Uterine smooth muscle cell (primary cell): ENCODE results near the gene ETDB. TPM values are rescaled to one million over a fixed set of nuclear protein-coding genes. Genes with fewer than 3 reads are reported as not detected.

Experiments used
- total RNA-seq: library from RNA; depleted of rRNA; stranded (reverse); fragments of >200 nt; gene quantifications from 2 replicates; pipeline ENCODE4 v1.2.3, GENCODE V29; 2014

ETDB gene
- not detected in 2 replicates for total RNA-seq

GRCh38 chrX:135120056-135120576 is at the start of gene ETDB:
TSS of gene ETDB (minus strand) at chrX:135120526. CDS start at chrX:135119261, 1,265 bp downstream.

Other genes with a start within 250 kb of the ETDB start
- 65.0 and 93.0 TPM in 2 replicates for gene MOSPD1, start 205.3 kb downstream of the ETDB start, total RNA-seq
- 5.4 and 5.9 TPM in 2 replicates for gene SMIM10, start 129.5 kb downstream of the ETDB start, total RNA-seq
- 2.9 and 3.0 TPM in 2 replicates for gene RTL8B, start 98.0 kb downstream of the ETDB start, total RNA-seq
- gene RTL8C, start 88.2 kb downstream of the ETDB start, total RNA-seq = 21.7 and 35.5 TPM in 2 replicates
- 3.2 and 3.7 TPM in 2 replicates for gene RTL8A, start 68.4 kb downstream of the ETDB start, total RNA-seq
- 2.0 and 4.6 TPM in 2 replicates for gene SMIM10L2B, start 21.8 kb downstream of the ETDB start, total RNA-seq
- 0.25 TPM in 1 of 2 replicates, not detected in the other for gene CT55, start 50.9 kb upstream of the ETDB start, total RNA-seq
- gene ETDA, start 131.5 kb upstream of the ETDB start, total RNA-seq = not detected in 2 replicates
- not detected in 2 replicates for gene ETDC, start 189.0 kb upstream of the ETDB start, total RNA-seq
- gene ZNF75D, start 223.6 kb upstream of the ETDB start, total RNA-seq = 8.9 and 10.7 TPM in 2 replicates
- 9.7 and 10.0 TPM in 2 replicates for gene ZNF449, start 224.3 kb upstream of the ETDB start, total RNA-seq